OCI-LY7 (cell line): ENCODE measurements around the gene DOK7. TPM values are rescaled to one million over a fixed set of nuclear protein-coding genes. Genes with fewer than 3 reads are reported as not detected.

Experiments used
- BruUV-seq: library from RNA; stranded (reverse); fragments of 400-500 nt; replicated peaks from 2 replicates; lab custom pipeline; 2021; lab: Mats Ljungman, UMichigan
- CTCF ChIA-PET: fragments of 300-600 bp; sonication (Branson Sonifier 250); formaldehyde crosslinking; loops from one replicate; lab custom pipeline; 2022; ENCODE audit warnings: antibody characterized with exemption; ENCODE audit not compliant: unreplicated experiment; lab: Charles Lee
- POLR2A ChIA-PET: fragments of 300-600 bp; sonication (Branson Sonifier 250); formaldehyde crosslinking; loops from one replicate; lab custom pipeline; 2022; ENCODE audit warnings: antibody characterized with exemption; lab: Charles Lee
- DNase-seq: peaks from one replicate; pipeline ENCODE4 v3.0.0-alpha.2; 2015; ENCODE audit warnings: low spot score
- H2AFZ ChIP-seq: fragments of 200-600 bp; sonication (generic), shearing (Covaris generic); 2 replicates; pipeline ENCODE4 v1.6.1; 2014; ENCODE audit warnings: mild to moderate bottlenecking, antibody characterized with exemption, low read length, moderate library complexity
- H3K27ac ChIP-seq: fragments of 200-600 bp; sonication (generic); 2 replicates; pipeline ENCODE4 v1.5.1; 2014; ENCODE audit warnings: mixed run types, low read depth, mild to moderate bottlenecking, moderate library complexity, low read length, inconsistent platforms; ENCODE audit not compliant: poor library complexity, severe bottlenecking
- H3K36me3 ChIP-seq: fragments of 200-600 bp; sonication (generic); 2 replicates; pipeline ENCODE4 v1.6.1; 2014; ENCODE audit warnings: mild to moderate bottlenecking, antibody characterized with exemption, low read length, moderate library complexity, mixed read lengths; ENCODE audit not compliant: insufficient read depth
- H3K4me1 ChIP-seq: fragments of 200-600 bp; sonication (generic); 2 replicates; pipeline ENCODE4 v1.5.1; 2014; ENCODE audit warnings: mild to moderate bottlenecking, low read length; ENCODE audit not compliant: insufficient read depth, poor library complexity, severe bottlenecking
- H3K4me2 ChIP-seq: fragments of 200-600 bp; sonication (generic); 2 replicates; pipeline ENCODE4 v1.6.1; 2014; ENCODE audit warnings: mild to moderate bottlenecking, low read length
- H3K4me3 ChIP-seq: fragments of 200-600 bp; sonication (generic); 2 replicates; pipeline ENCODE4 v1.5.1; 2014; ENCODE audit warnings: mild to moderate bottlenecking, low read depth, low read length; ENCODE audit not compliant: poor library complexity, severe bottlenecking
- H3K79me2 ChIP-seq: fragments of 200-600 bp; sonication (generic); 2 replicates; pipeline ENCODE4 v1.6.1; 2016; ENCODE audit warnings: low read depth, mild to moderate bottlenecking, low read length, moderate library complexity, mixed read lengths; ENCODE audit not compliant: insufficient read depth
- H3K9me2 ChIP-seq: fragments of 200-600 bp; sonication (generic); 2 replicates; pipeline ENCODE4 v1.6.1; 2016; ENCODE audit warnings: mild to moderate bottlenecking, low read length, mixed read lengths; ENCODE audit not compliant: insufficient read depth
- H3K9me3 ChIP-seq: fragments of 200-600 bp; sonication (generic); 2 replicates; pipeline ENCODE4 v1.6.1; 2014; ENCODE audit warnings: mild to moderate bottlenecking, mixed run types, low read length, mixed read lengths
- H4K20me1 ChIP-seq: fragments of 200-600 bp; sonication (generic); 2 replicates; pipeline ENCODE4 v1.6.1; 2014; ENCODE audit warnings: mild to moderate bottlenecking, antibody characterized with exemption, low read length, moderate library complexity, mixed read lengths; ENCODE audit not compliant: insufficient read depth
- EZH2phosphoT487 ChIP-seq: fragments of 200-600 bp; sonication (generic); IDR thresholded peaks from 2 replicates; pipeline ENCODE4 v1.6.1; 2018; ENCODE audit warnings: low read depth, borderline replicate concordance, mild to moderate bottlenecking, mixed run types, antibody characterized with exemption, low read length, moderate library complexity, mixed read lengths
- intact Hi-C: fragments of 100-400 bp; cut with micrococcal nuclease; formaldehyde crosslinking; loops from one replicate; pipeline ENCODE4 v1.10.0; 2022; ENCODE audit not compliant: unreplicated experiment
- total RNA-seq, 2 experiments: library from RNA; depleted of rRNA in 1 of 2; stranded (reverse); fragments of >200 nt in 1 of 2; shearing (Covaris generic) in 1 of 2; gene quantifications; 2 replicates each; pipeline ENCODE4 v1.2.3, GENCODE V29; 2014 to 2022
- TF ChIP-seq, protein P1 (sequence below): fragments of 200-600 bp; sonication (generic); conservative IDR thresholded peaks from 2 replicates; pipeline ENCODE4 v1.5.1; 2014; ENCODE audit warnings: mild to moderate bottlenecking, antibody characterized with exemption, low read length, moderate library complexity, mixed read lengths

Gene DOK7
- total RNA-seq, 2 experiments from 2014 or later: 1.5 TPM; not detected in 1

DNA sequence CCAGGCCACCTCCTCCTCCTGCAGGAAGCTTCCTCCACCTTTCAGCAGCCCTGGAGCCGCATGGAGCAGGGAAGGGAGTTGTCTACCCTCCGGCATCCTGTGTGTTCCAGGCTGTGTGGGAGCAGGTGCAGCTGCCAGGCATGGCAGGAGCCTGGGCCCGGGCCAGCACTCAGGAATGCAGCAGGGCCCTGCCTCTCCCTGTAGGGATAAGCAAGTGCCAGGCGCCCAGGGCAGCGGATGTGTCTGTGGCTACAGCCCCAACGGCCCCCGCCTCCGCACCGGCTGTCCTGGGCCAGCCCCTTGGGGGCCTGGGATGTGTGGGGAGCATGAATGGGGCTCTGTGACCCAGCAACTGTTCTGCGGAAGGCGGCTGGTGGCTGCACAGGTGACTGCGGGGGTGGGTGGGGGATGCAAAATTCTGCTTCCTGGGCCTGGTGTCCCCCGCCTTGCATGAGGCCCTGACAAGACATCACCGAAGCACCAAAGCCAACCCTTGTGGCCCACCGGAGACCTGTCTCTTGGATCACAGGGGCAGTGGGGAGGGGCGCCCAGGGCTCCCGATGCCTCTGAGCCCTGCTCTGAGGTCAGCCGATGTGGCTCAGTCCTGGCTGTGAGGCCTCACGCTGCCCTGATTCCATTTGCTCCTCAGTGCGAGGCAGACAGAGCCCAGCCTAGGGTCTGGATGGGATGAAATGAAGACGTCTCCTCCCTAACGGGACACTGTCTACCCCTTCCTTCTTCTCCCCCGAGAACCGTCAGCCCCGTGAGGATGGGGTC is 1.4 kb upstream of the DOK7 start:
- Histone ChIP-seq H3K9me2 (no peaks in the 10 kb centered on the region), H3K9me3 (no peaks in the 10 kb centered on the region), H2AFZ (no peak overlapping the region), H3K36me3 (no peaks in the 10 kb centered on the region), H3K79me2 (no peaks in the 10 kb centered on the region), H3K4me2 (no peak overlapping the region), H3K4me1 (no peaks in the 10 kb centered on the region), H3K27ac (no peak overlapping the region), H3K4me3 (no peak overlapping the region), H4K20me1 (no peaks in the 10 kb centered on the region)
- DNase-seq: no peak
- intact Hi-C loops: no loop called here
- BruUV-seq: no TSS peak
- TF ChIP-seq EZH2phosphoT487: no peak
- TF ChIP-seq, protein P1, sequence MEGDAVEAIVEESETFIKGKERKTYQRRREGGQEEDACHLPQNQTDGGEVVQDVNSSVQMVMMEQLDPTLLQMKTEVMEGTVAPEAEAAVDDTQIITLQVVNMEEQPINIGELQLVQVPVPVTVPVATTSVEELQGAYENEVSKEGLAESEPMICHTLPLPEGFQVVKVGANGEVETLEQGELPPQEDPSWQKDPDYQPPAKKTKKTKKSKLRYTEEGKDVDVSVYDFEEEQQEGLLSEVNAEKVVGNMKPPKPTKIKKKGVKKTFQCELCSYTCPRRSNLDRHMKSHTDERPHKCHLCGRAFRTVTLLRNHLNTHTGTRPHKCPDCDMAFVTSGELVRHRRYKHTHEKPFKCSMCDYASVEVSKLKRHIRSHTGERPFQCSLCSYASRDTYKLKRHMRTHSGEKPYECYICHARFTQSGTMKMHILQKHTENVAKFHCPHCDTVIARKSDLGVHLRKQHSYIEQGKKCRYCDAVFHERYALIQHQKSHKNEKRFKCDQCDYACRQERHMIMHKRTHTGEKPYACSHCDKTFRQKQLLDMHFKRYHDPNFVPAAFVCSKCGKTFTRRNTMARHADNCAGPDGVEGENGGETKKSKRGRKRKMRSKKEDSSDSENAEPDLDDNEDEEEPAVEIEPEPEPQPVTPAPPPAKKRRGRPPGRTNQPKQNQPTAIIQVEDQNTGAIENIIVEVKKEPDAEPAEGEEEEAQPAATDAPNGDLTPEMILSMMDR: no peak
- POLR2A ChIA-PET: no interaction called here
- CTCF ChIA-PET: no interaction called here

DNA sequence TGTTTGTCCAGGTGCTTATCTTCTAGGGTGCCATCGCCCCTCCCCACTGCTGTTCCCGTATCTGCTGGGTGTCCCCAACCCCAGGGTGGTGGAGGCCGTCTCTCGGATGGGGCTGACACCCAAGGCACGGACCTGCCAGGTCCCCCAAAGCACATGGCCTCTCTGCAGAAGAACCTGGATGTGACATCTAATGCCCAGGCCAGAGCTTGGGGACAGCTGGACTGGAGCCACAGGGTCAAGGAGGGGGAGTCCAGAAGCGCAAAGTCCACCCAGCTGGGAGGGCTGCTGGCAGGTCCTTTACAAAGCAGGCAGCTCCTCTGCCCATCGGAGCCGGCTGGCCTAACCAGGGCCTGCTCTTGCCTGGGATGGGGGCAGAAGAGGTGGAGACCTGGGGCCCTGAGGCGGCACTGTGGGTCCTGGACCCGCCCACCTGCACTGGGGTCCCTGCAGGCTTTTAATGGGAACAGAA is 751 bp upstream of the DOK7 start:
- no peak for DNase-seq
- Histone ChIP-seq H3K9me2 (no peaks in the 10 kb centered on the region), H2AFZ (no peak overlapping the region), H3K4me2 (no peak overlapping the region), H3K36me3 (no peaks in the 10 kb centered on the region), H3K79me2 (no peaks in the 10 kb centered on the region), H3K27ac (no peak overlapping the region), H3K4me3 (no peak overlapping the region), H3K4me1 (no peaks in the 10 kb centered on the region), H3K9me3 (no peaks in the 10 kb centered on the region), H4K20me1 (no peaks in the 10 kb centered on the region)
- TF ChIP-seq EZH2phosphoT487: no peak
- TF ChIP-seq, protein P1: no peak
- intact Hi-C loops: no loop called here
- no TSS peak for BruUV-seq
- CTCF ChIA-PET: no interaction called here
- POLR2A ChIA-PET: no interaction called here
